Endothelial cell of umbilical vein (primary cell): Measurements from ENCODE around the gene ANO1.

Source experiments
- EZH2 ChIP-seq: IDR thresholded peaks from 2 replicates; pipeline ENCODE4 v1.6.1; 2012; ENCODE audit warnings: borderline replicate concordance, low read depth, mild to moderate bottlenecking, moderate library complexity, low read length, inconsistent platforms; ENCODE audit not compliant: severe bottlenecking
- POLR2AphosphoS5 ChIP-seq: IDR thresholded peaks from 2 replicates; pipeline ENCODE4 v1.6.1; 2012; ENCODE audit warnings: low read depth, mild to moderate bottlenecking, control low read depth, low read length, moderate library complexity; ENCODE audit not compliant: insufficient read depth
- TF ChIP-seq, protein P1 (sequence below), 2 donors: IDR thresholded peaks; 1 replicate in 1 of 2; 2 replicates in 1 of 2; pipeline ENCODE4 v1.5.1; 2011; ENCODE audit warnings: low read length in 2 of 2, mild to moderate bottlenecking in 2 of 2, moderate library complexity in 2 of 2, control low read depth in 1 of 2, inconsistent platforms in 1 of 2, low read depth in 1 of 2; ENCODE audit not compliant: insufficient read depth in 1 of 2; ENCODE audit errors: extremely low read depth in 1 of 2

DNA sequence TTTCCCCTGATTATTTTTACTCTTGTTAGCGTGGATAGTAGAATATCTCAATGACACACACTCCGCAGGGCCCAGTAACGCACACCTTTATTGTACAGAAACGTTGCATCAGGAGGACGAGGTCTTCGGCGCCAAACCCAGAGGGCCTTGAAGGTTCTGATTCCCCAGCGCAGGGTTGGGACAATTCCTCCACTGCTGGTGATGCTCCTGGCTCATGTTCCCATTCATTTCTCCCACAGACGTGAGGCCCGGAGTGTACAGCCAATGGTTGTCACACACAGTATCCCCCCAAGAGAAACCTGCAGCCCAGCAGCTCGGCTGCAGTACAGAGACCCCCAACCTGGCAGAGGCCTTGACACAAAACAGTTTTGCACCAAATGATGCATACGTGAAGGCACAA, 6.1 kb upstream of the ANO1 start:
- TF ChIP-seq, protein P1, sequence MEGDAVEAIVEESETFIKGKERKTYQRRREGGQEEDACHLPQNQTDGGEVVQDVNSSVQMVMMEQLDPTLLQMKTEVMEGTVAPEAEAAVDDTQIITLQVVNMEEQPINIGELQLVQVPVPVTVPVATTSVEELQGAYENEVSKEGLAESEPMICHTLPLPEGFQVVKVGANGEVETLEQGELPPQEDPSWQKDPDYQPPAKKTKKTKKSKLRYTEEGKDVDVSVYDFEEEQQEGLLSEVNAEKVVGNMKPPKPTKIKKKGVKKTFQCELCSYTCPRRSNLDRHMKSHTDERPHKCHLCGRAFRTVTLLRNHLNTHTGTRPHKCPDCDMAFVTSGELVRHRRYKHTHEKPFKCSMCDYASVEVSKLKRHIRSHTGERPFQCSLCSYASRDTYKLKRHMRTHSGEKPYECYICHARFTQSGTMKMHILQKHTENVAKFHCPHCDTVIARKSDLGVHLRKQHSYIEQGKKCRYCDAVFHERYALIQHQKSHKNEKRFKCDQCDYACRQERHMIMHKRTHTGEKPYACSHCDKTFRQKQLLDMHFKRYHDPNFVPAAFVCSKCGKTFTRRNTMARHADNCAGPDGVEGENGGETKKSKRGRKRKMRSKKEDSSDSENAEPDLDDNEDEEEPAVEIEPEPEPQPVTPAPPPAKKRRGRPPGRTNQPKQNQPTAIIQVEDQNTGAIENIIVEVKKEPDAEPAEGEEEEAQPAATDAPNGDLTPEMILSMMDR (IDR thresholded peaks at IDR 0.05; ENCODE audit: extremely low read depth in 1 of 2, insufficient read depth in 1 of 2, low read depth in 1 of 2, low read length in 2 of 2) = no peak
- TF ChIP-seq EZH2 (no peak), POLR2AphosphoS5 (no peak)
